ENCODE data around the gene FGF22. TPM values are rescaled to one million over a fixed set of nuclear protein-coding genes. Genes with fewer than 3 reads are reported as not detected.

FGF22 gene
- polyA plus RNA-seq, 1 donor from 2014 or later: 0.48 TPM

DNA sequence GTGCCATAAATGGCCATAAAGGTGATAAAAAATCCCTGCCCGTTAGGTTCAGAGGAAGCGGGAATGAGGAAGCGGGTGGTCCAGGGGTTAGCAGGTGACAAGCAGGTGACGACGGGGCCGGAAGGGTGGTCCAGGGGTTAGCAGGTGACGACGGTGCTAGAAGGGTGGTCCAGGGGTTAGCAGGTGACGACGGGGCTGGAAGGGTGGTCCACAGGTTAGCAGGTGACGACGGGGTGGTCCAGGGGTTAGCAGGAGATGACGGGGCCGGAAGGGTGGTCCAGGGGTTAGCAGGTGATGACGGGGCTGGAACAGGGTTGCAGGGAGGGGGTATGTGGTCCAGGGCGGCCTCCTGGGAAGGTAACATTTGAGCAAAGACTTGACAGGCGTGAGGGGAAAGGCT is 49.3 kb downstream of the FGF22 start:
- Histone ChIP-seq H3K4me2 (ENCODE audit: low read length) (no peak overlapping the region), H2AFZ (ENCODE audit: low read depth, low read length) (no peak overlapping the region), H3K79me2 (replicated peaks; ENCODE audit: insufficient read depth, low read length) (no peaks in the 10 kb centered on the region), H3K27ac (ENCODE audit: low read length) (no peak overlapping the region), H3K36me3 (ENCODE audit: insufficient read depth, low read length) (no peaks in the 10 kb centered on the region), H4K20me1 (ENCODE audit: insufficient read depth) (no peaks in the 10 kb centered on the region), H3K4me3 (ENCODE audit: low read length) (no peak overlapping the region), H3K27me3 (ENCODE audit: insufficient read depth, low read depth, low read length) (no peaks in the 10 kb centered on the region), H3K9me2 (ENCODE audit: insufficient read depth, low read length) (no peaks in the 10 kb centered on the region), H3K9ac (ENCODE audit: low read length) (no peak overlapping the region), H3F3A (ENCODE audit: insufficient read depth, low read length, poor library complexity, severe bottlenecking) (no peaks in the 10 kb centered on the region), H3K9me3 (ENCODE audit: low read length) (no peaks in the 10 kb centered on the region)
- TF ChIP-seq, protein P1, sequence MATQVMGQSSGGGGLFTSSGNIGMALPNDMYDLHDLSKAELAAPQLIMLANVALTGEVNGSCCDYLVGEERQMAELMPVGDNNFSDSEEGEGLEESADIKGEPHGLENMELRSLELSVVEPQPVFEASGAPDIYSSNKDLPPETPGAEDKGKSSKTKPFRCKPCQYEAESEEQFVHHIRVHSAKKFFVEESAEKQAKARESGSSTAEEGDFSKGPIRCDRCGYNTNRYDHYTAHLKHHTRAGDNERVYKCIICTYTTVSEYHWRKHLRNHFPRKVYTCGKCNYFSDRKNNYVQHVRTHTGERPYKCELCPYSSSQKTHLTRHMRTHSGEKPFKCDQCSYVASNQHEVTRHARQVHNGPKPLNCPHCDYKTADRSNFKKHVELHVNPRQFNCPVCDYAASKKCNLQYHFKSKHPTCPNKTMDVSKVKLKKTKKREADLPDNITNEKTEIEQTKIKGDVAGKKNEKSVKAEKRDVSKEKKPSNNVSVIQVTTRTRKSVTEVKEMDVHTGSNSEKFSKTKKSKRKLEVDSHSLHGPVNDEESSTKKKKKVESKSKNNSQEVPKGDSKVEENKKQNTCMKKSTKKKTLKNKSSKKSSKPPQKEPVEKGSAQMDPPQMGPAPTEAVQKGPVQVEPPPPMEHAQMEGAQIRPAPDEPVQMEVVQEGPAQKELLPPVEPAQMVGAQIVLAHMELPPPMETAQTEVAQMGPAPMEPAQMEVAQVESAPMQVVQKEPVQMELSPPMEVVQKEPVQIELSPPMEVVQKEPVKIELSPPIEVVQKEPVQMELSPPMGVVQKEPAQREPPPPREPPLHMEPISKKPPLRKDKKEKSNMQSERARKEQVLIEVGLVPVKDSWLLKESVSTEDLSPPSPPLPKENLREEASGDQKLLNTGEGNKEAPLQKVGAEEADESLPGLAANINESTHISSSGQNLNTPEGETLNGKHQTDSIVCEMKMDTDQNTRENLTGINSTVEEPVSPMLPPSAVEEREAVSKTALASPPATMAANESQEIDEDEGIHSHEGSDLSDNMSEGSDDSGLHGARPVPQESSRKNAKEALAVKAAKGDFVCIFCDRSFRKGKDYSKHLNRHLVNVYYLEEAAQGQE (IDR thresholded peaks at IDR 0.05; ENCODE audit: borderline replicate concordance): no peak
- TF ChIP-seq SMC3 (conservative IDR thresholded peaks at IDR 0.05; ENCODE audit: poor library complexity) (no peak), MXI1 (conservative IDR thresholded peaks at IDR 0.05; ENCODE audit: poor library complexity, severe bottlenecking) (no peak), TAF1 (IDR thresholded peaks at IDR 0.05; ENCODE audit: low read depth) (no peak), RAD21 (conservative IDR thresholded peaks at IDR 0.05) (no peak), EZH2 (IDR thresholded peaks at IDR 0.05; ENCODE audit: borderline replicate concordance, insufficient read depth, low read length, poor library complexity, severe bottlenecking) (no peak), EP300 (conservative IDR thresholded peaks at IDR 0.05; ENCODE audit: poor library complexity, severe bottlenecking) (no peak), POLR2AphosphoS5 (IDR thresholded peaks at IDR 0.05) (no peak)
- TF ChIP-seq, protein P2, sequence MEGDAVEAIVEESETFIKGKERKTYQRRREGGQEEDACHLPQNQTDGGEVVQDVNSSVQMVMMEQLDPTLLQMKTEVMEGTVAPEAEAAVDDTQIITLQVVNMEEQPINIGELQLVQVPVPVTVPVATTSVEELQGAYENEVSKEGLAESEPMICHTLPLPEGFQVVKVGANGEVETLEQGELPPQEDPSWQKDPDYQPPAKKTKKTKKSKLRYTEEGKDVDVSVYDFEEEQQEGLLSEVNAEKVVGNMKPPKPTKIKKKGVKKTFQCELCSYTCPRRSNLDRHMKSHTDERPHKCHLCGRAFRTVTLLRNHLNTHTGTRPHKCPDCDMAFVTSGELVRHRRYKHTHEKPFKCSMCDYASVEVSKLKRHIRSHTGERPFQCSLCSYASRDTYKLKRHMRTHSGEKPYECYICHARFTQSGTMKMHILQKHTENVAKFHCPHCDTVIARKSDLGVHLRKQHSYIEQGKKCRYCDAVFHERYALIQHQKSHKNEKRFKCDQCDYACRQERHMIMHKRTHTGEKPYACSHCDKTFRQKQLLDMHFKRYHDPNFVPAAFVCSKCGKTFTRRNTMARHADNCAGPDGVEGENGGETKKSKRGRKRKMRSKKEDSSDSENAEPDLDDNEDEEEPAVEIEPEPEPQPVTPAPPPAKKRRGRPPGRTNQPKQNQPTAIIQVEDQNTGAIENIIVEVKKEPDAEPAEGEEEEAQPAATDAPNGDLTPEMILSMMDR (IDR thresholded peaks at IDR 0.05; ENCODE audit: poor library complexity, severe bottlenecking): no peak

DNA sequence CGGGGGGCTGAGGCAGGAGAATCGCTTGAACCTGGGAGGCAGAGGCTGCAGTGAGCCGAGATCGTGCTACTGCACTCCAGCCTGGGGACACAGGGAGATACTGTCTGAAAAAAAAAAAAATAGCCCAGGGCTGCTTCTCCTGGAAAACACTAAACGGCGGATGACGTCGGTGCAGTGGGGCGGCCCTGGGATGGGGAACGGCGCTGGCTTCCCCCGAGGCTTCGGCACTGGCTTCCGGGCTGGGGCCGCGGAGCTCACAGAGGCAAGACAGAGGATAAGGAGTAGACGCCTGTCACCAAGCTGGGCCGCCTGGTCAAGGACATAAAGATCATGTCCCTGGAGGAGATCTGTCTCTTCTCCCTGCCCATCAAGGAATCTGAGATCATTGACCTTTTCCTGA is 50.5 kb downstream of the FGF22 start:
- H3K4me2 ChIP-seq (ENCODE audit: low read length): no peak overlapping the region
- H3F3A ChIP-seq (ENCODE audit: insufficient read depth, low read length, poor library complexity, severe bottlenecking): no peaks in the 10 kb centered on the region
- TF ChIP-seq, protein P1 (IDR thresholded peaks at IDR 0.05; ENCODE audit: borderline replicate concordance): no peak
- TF ChIP-seq, protein P2 (IDR thresholded peaks at IDR 0.05; ENCODE audit: poor library complexity, severe bottlenecking): no peak
- TF ChIP-seq POLR2AphosphoS5 (IDR thresholded peaks at IDR 0.05): no peak
- no peak for TF ChIP-seq TAF1 (IDR thresholded peaks at IDR 0.05; ENCODE audit: low read depth)
- no peak for TF ChIP-seq EP300 (conservative IDR thresholded peaks at IDR 0.05; ENCODE audit: poor library complexity, severe bottlenecking)
- TF ChIP-seq EZH2 (IDR thresholded peaks at IDR 0.05; ENCODE audit: borderline replicate concordance, insufficient read depth, low read length, poor library complexity, severe bottlenecking): no peak
- TF ChIP-seq MXI1 (conservative IDR thresholded peaks at IDR 0.05; ENCODE audit: poor library complexity, severe bottlenecking): no peak
- no peak for TF ChIP-seq SMC3 (conservative IDR thresholded peaks at IDR 0.05; ENCODE audit: poor library complexity)
- TF ChIP-seq RAD21 (conservative IDR thresholded peaks at IDR 0.05): no peak
- no peak overlapping the region for H3K4me3 ChIP-seq (ENCODE audit: low read length)
- H3K9me3 ChIP-seq (ENCODE audit: low read length): no peaks in the 10 kb centered on the region
- no peak overlapping the region for H2AFZ ChIP-seq (ENCODE audit: low read depth, low read length)
- H3K79me2 ChIP-seq (replicated peaks; ENCODE audit: insufficient read depth, low read length): no peaks in the 10 kb centered on the region
- H3K9ac ChIP-seq (ENCODE audit: low read length): no peak overlapping the region
- H3K27ac ChIP-seq (ENCODE audit: low read length): no peak overlapping the region
- no peaks in the 10 kb centered on the region for H3K36me3 ChIP-seq (ENCODE audit: insufficient read depth, low read length)
- no peaks in the 10 kb centered on the region for H3K27me3 ChIP-seq (ENCODE audit: insufficient read depth, low read depth, low read length)
- no peaks in the 10 kb centered on the region for H4K20me1 ChIP-seq (ENCODE audit: insufficient read depth)
- H3K9me2 ChIP-seq (ENCODE audit: insufficient read depth, low read length): no peaks in the 10 kb centered on the region
